NCI-H2029 treated with DMSO at 0.1 percent for 48 hours (cell line): Measurements from ENCODE around the gene HEATR9.
A peak's percentile ranks its signal among the peaks of the same experiment; 100 is the strongest.
"Not testable (repeated sequence)": the region's sequence is repeated elsewhere in the genome, so short reads cannot be mapped to it uniquely, and the experiment has no call there.

Experiments
- DNase-seq: peaks from one replicate; lab custom pipeline; 2025; lab: John Stamatoyannopoulos, UW

Gene HEATR9, protein sequence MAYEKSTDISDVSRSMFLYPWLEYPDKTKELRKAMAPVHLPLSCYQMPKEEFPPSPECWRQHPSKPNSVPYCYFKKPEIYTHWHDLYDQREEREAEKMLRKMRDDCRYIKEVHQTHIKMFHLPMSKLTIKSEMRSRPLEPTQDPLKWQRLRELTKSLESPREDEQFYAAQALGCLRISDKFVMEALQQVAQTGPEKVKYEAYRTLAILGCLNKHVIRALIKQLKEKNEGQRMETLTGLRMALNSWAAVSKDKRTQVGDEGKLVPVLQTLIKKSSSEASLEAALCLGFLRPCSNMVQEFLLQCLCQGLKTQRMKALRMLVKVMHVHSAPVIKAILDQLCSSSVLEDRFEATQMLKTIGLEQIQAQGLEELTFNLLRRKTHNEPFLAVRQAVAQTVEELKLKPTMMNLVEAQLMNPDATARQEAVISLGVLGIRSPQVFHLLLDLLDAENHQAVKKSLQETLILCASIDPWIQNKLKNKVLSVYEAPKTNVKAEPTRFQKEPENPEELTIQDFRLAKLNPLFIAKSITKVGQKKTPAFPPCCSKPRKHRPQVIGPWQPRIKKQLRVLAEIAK

DNA sequence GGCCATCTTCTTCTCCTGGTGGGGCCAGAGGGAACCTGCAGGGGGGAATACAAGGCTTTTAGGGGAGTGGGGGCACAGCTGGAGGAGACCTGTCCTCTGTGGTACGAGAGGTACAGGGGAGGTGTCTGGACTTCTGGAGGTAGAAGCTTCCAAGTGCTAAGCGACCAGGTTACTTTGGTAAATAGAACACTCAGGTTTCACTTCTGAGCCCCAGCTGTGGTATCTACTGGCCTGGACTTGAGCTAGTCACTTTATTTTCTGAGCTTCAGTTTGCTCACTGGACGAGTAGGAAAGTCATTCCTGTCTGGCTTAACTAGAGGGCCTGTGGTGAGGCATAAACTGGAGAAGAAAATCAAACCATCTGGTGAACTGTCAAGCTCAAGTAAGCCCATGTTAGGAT lies at the start of gene HEATR9:
TSS of gene HEATR9 (minus strand) at position 155 of the 400 bp plus-strand sequence. CDS start at position 6, 149 bp downstream.
- no peak for DNase-seq

DNA sequence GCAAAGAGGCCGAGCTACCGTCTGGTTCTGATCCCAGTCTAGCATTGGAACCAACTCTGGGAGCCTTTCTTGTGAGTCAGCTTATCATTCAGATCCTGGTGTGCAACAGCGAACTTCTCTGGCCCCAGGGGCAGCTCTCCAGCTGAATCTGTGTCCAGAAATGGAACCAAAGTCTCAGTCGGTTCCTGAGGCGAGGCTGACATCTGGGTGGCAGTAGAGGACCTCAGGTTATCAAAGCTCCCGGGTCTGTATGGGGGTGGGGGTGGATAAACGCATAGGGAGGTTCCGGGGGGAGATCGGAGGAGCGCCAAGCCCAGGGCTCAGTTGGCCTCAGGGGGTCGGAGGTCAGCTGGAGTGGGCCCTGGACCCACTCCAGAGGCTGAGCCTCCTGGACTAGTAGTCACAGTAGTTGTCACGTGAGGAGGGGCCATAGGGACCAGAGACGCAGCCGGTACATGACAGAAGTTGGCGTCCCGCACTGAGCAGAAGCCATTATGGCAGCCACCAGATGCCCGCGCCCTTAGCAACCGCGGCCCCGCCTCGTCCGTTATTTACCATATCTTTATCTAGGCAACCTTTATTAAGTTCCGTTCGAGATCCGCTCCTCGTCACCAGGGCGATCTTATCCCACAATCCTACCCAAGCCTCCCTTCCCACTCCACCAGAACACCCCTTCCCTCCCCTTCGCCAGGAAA lies 49.0 kb upstream of the HEATR9 start:
- no peak for DNase-seq

DNA sequence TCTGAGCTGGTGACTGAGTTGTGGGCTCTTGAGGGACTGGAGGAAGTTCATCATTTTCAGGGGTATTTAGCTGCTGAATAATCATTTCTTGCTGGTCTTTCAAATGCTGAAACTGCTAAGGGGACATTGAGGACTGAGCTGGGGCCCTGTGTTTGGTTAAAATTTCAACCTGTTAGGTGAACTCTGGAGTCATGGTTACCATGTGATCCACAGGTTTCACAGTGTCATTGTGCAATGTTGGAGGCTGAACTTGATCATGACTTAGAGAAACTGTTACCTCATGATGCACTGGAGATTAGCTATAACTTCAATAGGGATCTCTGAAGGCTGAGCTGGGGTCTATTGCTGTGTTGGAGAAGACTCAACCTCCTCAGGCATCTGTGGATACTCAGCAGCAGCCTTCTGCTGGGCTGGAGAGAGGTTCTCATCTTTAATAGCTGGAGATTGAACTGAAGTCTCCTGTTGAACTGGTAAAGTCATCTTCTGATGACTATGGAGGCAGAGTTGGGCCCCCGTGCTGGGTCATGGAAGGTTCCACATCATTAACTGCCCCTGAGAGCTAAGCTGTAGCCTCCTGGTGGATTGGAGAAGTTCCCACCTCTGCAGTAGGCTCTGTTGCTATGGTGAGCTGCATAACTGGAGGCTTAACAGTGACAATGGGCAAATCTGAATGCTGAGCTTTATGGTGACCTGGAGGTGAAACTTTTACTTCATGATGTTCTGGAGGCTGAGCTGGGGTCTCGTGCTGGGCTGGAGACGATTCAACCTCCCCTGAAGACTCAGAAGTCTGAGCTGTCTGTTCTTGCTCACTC lies 46.7 kb upstream of the HEATR9 start:
- DNase-seq = no peak

DNA sequence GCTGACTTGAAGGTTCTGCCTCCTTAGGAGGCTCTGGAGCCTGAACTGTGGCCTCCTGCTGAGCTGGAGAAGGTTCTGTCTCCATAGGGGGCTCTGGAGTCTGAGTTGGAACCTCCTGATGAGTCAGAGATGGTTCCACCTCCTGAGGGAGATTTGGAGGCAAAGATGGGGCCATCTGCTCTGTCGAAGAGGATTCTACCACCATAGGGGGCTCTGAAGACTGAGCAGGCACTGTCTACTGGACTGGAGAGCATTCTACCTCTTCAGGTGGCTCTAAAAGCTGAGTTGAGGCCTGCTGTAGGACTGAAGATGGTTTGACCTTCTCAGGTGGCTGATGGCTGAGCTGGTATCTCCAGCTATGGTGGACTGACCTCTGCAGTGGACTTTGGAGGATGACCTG lies 45.7 kb upstream of the HEATR9 start:
- no peak for DNase-seq

DNA sequence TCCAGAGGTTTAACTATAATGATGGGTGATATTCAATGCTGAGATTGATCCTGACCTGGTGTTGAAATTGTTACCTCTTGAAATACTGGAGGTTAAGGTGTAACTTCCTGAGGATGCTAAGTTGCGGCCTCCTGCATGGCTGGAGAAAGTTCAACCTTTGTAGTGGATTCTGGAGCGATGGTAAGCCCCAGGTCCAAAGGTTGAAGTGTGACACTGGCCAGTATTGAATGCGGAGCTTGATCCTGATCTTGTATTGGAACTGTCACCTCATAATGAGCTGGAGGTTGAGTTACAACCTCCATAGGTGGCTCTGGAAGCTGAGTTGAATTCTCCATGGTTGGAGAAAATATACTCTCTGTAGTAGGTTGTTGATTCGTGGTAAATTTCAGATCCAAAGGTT lies 44.9 kb upstream of the HEATR9 start:
- no peak for DNase-seq

DNA sequence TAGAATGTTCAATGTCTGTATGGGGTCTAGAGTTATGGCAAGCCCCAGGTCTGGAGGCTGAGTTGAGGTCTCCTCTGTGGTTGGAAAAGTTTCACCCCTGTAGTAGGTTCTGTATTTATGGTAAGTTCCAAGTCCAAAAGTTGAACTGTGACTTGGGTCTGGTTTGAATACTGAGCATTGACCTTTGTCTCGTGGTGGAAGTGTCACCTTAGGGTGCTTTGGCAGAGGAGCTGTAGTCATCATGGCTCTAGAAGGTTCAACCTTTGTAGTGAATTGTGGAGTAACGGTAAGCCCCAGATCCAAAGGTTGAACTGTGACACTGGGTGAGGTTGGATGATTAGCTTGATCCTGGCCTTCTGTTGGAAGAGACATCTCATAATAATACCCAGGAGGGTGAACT lies 44.3 kb upstream of the HEATR9 start:
- no peak for DNase-seq

DNA sequence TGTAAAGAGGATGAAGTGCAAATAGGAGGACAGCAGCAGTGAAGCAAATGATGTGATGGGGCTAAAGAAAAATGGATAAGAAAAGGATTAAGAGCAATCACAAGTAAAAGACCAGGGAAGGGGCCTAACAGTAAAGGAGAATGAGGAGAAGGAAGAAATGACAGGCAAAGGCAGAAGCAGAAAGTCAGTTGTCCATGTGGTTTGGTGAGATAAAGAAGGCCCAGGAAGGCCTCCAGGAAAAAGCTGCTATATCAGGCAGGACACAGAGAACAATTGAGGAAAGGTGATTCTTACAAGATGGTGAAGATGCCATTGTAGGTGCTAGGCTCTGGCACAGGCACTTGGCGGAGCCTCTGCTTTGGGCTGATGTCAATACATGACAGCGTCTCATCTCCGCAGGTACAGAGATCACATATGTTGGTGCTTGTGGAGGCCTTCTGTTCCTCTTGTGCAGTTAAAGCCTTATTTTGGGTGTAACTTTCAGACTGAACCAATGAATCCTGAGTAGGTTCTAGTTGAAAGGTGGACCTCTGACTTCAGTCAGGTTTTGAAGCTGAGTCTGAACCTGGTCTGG lies 43.7 kb upstream of the HEATR9 start:
- DNase-seq = no peak

DNA sequence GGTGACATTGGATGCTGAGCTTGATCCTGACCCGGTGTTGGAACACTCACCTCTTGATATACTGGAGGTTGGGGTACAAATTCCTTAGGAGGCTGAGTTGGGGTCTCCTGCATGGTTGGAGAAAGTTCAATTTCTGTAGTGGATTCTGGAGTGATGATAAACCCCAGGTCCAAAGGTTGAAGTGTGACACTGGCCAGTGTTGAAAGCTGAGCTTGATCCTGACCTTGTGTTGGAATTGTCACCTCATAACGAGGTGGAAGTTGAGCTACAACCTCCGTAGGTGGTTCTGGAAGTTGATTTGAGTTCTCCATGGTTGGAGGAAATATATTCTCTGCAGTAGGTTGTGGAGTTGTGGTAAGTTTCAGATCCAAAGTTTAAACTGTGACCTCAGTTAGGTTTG lies 40.7 kb upstream of the HEATR9 start:
- no peak for DNase-seq

DNA sequence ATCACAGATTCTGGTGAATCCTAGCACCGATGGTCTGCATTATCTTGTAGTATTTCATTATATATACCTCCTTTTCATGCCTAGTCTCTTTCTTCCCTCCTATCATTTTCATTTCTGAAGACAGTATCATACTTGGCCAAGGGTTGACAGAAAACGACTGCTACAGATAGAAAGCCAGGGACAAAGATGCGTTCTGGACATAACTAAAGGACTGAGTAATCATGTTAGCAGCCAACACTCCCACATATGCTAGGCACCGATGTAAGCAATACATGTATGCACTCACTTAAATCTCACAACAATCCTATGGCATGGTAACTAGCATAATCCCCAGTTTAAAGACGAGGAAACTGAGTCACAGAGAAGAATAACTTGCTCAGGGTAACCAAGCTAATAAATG lies 39.0 kb upstream of the HEATR9 start:
- DNase-seq = no peak

DNA sequence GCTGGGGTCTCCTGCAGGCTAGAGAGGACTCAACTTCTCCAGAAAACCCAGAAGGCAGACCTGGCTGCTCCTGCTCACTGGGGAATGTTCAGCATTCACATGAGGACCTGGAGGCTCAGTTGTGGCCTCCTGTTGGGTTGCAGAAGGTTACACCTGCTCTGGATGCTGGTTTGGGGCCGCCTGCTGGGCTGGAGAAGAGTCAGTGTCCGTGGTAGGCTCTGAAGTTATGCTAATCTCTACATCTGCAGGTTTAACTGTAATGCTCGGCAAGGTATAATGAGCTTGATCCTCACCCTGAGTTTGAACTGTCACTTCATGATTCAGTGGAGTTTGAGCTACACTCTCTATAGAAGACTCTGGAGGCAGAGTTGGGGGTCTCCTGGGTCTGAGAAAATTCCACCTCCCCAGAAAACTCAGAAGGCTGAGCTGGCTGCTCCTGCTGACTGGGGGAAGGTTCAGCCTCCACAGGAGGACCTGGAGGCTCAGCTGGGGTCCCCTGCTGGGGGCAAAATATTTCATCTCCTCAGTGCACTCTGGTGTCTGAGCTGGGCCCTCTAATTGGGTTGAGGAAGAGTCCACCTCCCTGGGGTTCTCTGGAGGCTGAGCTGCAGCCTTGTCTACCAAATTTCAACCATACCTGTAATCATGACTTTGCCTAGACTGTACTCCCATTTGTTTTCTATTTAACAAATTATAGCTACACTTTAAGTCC lies 38.4 kb upstream of the HEATR9 start:
- DNase-seq = no peak

DNA sequence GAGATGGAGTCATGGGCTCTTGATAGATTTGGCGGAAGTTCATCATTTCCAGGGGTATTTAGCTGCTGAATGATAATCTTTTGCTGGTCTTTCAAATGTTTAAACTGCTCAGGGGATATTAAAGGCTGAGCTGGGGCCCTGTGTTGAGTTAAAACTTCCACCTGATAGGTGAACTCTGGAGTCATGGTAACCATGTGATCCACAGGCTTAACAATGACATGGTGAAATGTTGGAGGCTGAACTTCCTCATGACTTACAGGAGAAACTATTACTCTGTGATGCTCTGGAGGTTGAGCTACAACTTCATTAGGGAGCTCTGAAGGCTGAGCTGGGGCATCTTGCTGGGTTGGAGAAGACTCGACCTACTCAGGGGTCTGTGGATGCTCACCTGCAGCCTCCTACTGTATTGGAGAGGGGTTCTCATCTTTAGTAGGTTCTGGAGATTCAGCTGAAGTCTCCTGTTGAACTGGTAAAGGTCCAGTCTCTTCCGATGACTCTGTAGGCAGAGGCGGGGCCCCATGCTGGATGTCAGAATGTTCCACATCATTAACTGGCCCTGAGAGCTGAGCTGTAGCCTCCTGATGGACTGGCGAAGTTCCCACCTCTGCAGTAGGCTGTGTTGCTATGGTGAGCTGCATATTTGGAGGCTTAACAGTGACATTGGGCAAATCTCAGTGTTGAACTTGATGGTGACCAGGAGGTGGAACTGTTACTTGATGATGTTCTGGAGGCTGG lies 37.7 kb upstream of the HEATR9 start:
- no peak for DNase-seq

DNA sequence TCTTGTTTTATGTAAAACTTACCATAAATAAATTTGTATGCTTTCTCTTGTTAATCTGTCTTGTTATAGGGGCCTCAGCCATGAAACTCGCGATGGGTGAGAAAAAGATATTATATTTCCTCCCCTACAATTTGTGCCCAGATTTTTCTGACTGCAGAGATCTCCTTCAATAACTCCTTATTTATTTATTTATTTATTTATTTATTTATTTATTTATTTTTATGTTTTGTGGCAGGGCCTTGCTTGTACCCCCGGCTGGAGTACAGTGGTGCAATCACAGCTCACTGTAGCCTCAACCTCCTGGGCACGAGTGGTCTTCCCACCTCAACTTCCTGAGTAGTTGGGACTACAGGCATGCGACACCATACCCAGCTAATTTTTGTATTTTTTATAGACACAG lies 34.8 kb upstream of the HEATR9 start:
- DNase-seq = no peak

DNA sequence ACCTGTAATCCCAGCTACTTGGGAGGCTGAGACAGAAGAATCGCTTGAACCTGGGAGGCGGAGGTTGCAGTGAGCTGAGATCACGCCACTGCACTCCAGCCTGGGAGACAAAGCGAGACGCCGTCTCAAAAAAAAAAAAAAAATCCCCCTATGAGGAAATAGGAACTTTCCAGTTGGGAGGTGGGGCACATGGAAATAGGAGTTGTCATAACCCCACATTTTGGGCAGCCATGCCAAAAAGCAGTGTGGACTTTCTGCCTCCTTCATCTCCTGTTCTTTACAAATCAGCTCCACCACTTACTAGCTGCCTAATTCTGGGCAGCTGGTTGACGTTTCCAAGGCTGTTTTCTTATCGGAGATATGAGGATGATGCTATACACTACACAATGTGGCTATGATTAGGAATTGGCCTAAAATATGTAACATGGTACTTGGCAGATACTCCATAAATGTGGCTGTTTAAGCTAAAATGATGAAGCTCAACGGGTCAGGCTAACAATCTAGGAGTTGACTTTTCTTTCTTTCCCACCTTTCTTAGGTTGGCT lies 33.0 kb upstream of the HEATR9 start:
- DNase-seq = no peak

DNA sequence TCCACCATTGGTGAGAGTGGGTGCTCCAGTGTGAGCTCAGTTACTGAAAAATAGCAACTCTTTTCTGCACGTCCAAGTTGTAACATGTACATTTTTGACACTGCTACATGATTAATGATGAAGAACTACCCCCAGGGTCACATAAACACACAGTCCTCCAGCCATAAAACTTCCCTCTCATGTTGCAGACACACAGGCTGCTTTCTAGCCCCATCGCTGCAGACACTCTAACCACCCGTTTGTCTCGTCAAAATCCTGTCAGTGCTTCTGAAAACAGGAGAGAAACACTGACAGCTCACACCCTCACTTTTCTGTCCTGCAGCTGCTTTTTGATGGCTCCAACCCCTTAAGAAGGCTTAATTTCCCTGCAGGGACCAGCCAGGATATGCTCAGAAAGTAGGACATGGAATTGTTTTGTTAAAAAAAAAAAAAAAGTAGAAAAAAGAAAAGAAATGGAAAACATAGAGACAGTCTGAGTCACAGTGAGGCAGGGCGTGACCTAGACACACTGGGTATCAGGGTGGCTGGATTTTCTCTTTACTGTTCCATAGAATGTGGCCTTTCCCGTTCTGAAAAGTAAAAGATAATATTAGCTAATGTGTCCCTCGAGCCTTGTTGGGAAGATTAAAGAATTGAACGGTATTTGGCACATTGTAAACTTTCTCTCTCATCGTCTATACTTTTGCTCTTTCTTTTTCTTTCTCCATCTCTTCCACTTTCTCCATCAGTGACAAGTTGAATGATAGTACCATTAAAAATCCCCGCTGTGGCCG lies 32.2 kb upstream of the HEATR9 start:
- no peak for DNase-seq

DNA sequence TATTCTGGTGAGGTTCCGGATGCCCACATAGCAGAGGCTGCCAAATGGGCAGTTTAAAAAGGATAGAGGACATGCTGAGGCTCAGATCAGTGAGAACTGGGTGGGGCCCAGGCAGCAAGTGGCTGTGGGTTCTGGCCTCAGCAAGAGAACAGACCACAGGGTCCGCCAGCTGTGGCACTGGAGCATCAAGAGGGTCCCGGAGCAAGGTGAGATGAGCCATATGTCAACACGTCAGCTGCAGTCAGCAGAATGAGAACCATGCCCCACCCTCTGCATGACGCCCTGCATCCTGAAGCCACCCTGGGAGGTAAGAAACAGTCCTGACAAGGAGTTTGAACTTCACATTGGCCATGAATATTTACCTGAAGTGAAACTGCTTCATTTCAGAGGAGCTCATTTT lies 31.6 kb upstream of the HEATR9 start:
- no peak for DNase-seq

DNA sequence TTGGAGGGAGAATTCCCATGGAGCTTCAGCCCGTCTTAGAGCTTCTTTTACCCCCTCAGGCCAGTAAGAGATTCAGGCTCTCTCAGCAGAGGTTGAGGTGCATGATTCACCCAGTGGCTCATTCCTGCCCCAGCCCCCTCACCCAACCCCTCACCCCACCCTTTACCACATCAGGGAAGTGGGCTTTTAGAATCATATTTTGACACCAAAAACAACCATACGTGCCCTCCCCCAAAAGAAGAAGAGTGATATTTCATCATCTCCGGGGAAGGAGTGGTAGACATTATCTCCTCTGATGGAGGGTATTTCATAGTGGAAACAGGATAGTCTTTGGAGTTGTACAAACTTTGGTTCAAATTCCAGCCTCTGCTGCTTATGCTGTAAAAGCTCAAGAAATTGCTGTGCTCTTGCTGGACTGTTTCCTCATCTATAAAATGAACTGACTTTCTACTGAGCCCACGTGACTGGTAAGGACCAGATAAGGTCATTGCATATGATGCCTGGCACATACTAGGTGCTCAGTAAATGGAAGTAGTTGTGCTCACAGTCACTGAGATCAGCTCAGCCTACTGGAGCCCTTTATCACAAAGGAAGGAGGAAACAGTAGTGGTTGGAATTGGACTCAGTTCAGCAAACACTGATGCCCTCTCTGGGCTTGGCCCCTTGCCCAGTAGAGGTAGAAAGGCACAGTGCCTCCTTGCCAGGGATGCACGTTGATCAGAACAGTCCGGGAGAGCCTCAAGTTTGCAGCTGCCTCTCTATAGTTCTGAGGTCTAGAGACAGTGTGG lies 29.8 kb upstream of the HEATR9 start:
- peak; percentile 77 for DNase-seq

DNA sequence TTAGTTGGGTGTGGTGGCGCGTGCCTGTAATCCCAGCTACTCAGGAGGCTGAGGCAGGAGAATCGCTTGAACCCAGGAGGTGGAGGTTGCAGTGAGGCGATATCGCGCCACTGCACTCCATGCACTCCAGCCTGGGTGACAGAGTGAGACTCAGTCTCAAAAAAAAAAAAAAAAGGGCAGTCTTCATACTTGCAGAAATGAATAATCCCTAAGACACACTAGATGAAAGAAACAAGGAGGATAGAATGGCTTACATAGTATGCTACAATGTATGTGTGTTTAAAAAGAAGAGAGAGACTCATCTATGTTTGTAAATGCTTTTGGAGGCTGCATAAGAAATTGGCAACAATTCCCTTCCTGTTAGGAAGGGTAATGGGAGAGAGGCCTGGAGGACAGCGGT lies 29.1 kb upstream of the HEATR9 start:
- not testable (repeated sequence) for DNase-seq

DNA sequence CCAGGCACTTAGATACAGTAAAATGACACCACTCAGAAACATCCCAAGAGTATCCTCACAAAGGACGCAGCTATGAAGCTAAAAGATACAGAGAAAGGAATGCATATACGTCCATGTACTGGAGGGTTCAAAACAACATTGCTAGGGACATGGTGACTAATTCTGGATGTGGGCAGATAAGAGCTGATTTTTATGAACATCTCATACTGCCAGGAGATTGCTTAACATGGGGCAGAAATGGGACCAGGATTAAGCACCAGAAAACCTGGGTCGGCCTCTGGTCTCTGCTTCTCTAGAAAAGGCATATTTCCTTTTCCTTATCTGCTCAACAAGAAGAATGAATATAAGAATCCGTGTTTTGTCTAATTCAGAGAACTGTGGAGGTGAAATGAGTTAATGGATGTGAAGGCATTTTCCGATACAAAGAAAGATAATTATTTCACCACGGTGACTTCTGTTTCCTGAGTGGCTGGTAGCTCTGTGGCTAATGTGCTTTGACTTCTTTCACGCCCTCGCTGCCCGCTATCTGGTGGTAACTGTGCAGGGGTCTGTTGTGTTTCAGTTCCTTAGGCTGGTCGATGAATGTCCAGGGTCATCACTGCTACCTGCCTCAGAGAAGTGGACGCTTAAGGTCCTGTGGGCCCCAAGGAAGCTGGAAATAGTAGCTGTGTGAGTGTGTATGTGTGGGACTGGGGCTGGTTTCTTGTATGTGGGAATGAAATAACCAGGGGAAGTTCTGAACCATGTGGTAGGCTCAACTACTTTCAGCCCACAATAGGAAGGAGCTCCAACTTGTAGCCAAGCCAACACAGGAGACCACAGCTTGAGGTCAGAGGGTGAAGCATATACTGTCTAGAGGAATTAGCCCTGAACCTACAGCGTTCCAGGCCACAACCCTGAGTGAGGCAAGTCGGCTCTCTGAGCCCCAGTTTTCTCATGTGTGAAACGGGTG lies 27.2 kb upstream of the HEATR9 start:
- no peak for DNase-seq
